Measurements from ENCODE around the gene LIMD2.

Gene LIMD2

DNA sequence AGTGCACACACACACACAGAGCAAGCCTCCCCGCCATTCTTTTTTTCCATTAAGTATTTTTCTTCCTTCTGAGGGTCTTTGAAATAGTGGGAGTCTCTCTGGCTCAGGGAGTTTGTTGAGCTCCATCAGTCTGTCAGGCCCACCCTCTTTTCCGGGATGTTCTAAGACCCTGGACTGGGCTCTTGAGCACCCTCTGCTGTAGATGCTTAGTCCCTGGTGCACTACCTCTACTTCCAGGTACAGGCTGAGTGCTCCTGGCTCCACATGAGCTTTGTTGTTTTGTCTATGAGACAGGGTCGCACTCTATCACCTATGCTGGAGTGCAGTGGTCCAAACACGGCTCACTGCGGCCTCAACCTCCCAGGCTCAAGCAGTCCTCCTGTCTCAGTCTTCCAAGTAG, 20.7 kb downstream of the LIMD2 start:
- DNase-seq, result no peak

DNA sequence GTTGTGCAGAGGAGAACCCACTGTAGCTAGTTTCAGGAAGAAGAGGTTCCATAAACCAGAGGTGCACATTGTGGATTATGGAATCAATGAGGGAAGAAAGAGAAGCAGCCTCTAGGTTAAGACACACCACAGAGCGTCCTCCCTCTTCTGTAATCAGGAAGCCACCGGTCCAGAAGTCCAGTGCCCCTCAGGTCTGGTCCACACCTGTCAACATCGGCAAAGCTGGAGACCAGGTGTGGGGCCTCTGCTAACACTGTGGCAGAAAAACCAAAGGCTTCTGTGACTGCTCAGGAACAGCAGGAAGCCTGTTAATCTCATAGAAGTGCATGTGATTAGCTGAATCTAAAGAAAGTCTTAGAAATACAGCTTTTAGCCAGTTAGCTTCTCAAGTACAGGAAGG, 23.3 kb downstream of the LIMD2 start:
- DNase-seq, result no peak

DNA sequence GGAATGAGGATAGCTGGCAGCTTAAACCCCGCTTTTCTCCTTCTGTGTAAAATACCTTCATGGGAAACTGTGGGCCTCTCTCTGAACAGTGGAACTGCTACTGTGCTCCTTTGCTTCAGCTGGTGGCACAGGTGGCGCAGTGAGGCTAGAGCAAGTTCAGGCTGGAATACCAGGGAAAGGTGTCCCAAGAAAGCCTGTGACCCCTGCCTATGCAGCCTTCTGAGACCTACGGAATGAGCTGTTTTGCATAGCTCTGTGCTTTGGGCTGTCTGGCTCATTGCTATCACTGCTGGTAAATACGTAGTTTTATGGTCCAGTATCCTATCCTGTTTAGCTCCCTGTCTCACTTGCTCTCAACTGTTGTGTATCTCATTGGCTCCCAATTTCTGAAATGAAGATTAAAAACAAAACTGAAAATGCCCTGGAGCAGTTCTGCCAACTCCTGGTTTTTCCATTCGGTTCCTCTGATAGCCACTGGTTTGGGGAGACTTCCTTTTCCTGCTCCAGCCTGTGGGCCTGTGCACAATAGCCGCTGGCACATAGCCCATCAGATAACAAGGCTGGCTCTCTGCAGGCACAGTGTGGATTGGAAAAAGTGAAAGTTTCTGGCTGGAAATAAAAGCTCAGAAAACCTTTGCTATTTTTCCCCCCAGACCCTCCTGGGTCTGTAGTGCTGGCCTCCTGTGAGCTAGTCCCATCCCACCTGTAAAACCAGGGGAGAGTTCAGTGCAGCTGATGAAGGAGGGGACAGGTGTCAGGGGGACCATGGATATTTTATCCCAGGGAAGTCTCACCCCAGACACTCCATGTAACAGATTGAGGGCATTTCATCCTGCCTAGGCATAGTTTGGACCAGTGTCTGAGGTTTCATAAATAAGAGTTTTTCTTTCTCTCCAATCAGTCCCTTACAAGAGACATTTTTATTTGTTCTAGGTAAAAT, 24.0 kb downstream of the LIMD2 start:
- DNase-seq, result no peak

DNA sequence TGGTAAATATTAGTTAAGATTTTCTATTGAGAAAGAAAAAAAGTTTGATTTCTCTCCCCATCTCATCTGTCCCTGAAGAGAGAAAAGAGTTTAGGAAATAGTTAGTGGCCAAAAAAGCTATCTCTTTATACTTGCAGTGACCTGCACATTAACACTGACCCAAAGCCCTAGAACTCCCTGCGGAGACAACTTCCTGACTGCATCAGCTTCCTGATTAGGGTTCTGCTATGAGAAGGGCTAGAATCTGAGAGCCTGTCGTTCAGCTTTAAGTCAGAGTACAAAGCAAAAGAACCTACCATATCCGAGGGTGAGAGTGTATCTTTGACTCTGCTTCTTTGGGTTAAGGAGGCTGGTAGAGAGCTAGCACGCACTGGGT, 24.7 kb downstream of the LIMD2 start:
- DNase-seq, result no peak

DNA sequence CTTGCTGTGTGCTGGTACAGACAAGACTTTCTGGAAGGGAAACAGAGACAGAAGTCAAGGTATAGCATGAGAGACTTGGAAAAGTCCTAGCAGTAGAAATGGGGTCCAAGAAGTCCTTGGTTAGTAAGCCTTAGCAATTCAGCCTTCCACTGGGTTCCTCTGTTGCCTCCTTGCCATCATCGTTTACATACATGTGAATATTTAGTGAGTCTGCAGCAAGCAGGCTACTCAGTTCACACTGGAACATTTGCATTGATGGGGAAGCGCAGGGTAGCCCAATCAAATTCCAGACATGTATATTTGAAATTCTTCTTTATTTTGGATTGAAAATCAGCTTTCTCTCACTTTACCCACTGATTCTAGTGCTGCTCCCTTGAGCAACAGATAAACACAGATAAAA, 27.1 kb downstream of the LIMD2 start:
- DNase-seq, result no peak

DNA sequence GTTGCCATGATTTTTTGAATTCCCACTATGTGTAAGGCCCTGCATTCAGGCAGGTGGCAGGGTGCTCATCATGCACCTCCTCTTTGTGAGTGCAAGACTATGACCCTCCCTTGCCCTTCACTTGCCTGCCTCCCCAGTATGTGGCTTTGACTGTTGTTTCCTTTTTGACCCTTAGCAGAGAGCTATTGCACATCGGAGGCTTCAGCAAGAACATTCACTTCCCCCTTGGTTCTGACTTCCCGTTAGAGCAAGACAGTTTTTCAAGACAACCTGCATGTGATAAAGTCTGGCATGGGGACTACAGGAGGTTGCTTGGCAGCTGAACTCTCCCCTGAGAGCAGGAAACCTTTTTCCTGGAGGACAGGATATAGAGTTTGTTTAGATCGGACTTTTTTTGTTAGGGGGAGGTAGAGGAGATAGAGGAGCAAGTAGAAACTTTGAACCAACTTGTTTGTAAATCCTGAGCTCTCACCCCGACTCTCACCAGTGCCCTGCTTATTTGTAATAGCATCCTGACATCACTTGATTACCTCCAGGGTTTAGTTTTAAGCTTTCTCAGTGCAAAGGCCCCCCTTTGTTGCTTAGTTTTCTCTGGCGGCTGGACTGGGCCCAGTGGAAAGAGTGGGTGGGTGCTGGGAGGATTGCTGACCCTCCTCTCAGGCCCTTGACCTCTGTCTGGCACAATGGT, 34.3 kb downstream of the LIMD2 start:
- DNase-seq, result no peak

DNA sequence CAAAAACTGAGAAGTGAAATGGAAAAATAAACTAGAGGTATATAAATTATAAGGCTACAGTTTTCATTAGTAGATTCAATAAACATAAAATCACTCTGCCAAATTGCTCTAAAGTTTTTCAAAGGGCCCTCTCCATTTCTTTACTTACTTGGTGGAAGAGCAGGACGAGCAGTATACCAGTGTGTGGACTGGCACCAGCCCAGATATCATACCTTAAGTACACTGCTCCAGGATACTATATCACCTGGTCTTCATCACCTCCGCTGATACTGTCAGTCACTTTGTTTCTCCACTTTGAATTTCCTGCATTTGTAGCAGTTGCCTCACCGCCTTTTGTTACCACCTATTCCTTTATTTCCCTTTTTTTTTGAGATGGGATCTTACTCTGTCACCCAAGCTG, 40.1 kb downstream of the LIMD2 start:
- no peak for DNase-seq

DNA sequence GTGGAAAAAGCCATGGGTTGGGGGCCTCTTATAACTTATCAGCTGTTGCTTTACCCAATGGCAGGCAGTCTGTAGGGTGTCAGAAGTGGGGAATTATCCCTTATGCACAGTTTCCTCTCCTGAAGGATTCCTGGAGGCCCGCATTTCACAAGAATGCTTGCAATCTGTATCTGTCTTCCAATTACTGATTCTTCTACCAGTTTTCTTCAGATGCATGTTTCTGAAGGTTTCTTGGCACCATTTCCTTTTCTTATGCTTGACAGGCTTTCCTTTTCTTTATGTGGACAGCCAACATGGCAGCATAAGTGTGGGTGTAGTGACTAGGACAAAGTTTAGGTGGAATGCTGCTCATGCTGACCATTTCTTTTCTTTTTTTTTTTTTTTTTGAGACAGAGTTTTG, 41.6 kb downstream of the LIMD2 start:
- DNase-seq, result no peak

DNA sequence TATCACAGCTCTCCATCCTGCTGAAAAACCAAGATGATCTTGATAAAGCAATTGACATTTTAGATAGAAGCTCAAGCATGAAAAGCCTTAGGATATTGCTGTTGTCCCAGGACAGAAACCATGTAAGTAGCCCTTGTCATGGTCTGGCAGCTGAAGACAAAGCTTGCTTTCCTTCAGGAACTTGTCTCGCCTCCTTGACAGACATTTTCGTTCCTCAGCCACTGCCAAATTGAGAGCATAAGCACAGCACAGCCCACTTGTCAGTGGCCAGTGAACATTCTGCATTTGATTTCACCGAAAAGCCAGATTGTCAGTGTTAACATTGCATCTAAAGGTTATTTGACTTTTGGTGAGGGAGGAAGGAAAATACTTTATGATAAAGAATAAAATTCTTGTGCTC, 42.1 kb downstream of the LIMD2 start:
- DNase-seq, result no peak

DNA sequence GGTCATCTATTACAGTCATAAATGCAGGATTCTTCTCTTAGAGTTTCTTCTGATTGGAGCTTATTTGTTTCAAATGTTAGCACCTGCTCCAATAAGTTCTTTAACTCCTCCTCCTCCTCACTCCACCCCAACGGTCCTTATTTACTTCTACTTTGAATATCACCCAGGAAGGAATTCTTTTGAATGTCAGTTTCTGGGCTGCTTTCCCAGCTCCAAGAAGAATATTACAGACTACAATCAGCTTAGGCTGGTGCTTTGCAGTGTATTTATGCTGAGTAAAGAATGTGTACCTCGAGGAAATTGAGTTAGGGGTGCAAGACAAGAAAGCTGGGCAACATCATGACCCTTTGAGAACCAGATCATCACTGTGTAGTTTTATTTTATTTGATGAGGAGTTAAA, 46.9 kb downstream of the LIMD2 start:
- no peak for DNase-seq

DNA sequence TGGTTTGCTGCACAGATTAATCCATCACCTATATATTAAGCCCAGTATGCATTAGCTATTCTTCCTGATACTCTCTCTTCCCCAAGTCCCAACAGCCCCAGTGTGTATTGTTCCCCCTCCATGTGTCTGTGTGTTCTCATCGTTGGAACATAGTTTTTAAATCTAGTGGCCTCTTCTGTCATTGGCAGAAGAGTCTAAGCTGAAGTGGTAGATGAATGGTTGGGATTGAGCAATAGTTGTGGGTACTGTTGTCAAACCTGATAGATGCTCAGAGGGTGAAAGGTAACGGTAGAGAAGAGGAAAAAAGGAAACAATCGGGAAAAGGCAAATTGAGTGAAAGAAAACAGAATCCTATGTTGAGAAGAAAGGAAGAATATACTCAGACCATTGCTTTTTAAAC, 47.8 kb downstream of the LIMD2 start:
- no peak for DNase-seq

DNA sequence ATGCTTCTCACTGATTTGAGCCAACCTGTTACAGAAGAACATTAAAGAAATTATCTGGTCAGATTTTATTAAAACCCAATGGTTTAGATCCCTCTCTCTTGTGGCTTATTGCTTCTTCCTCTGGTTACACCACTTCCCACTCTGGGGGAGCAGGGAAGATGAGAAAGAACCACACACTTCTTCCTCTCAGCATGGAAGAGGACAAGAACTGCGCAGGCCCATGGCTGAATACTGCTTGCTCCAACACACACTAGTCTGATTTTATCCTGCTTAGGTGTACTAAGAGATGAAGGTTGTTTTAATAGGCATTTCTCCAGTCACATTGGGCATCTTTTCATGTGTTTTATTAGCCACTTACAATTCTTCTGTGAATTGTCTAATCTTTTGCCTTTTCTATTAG, 50.1 kb downstream of the LIMD2 start:
- DNase-seq, result no peak

DNA sequence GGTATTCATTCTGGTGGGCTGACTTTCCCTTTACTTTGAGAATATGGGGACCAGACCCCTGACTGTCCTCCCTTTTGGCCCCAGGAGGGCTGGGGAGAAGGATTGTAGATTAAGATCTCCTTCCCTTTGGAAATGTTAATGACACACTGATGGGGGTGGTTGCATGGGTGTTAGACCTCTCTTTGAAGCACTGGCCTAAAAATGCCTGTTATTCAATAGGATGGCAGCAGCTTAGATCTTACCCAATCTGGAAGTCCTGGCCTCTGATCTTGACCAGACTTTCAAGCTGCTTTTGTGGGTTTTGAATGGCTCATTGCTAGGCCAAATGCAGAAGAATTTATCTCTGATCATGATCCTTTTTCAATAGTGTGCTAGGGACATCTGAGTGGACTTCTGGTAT, 52.0 kb downstream of the LIMD2 start:
- DNase-seq, result no peak

DNA sequence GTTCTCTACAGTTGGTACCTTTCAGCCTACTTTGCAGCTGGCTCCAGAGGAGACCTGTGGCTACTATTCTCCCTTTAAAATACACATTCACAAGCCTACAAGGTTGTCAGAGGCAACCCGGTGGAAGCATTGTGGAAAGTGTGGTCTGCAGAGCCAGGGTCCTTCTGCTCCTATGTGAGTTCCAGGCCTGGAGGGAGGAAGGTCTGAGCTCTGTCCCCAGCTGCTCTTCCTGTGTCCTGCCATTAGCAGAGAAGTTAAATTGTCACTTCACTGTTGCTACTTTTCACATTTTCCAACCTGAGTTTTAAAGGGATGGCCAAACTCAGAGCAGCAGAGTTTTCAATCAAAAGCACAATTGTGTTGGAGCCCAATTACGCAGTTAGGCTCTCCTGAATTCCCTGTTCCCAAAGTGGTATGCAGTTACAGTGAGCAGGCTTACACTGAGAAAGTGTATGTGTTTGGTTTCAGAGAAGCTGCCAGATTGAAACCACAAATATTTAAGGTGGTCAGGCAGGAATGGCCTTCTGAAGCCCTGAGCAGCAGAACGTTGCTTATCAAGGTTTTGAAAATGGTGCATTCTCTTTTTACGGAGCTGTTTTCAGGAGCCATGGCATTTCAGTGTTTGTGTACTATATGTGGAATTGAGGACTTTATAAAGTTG, 52.7 kb downstream of the LIMD2 start:
- no peak for DNase-seq

DNA sequence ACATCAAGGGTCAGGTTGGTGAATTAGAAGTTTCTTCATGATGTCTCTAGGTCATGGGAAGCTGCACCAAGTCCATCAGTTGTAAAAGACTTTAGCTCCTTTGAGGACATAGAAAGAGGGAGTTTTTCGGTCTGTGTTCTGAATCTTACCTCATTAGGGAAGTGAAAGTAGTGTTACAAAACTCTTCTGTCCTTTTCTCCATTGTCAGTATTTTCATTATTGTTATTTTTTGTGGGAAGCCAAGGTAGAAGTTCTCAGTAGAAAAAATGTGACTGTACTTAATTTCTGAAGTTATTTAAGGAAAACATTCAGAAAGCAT, 53.5 kb downstream of the LIMD2 start:
- DNase-seq, result no peak
